HG02884 (cell line): ENCODE results near the gene AK2.
A peak's percentile ranks its signal among the peaks of the same experiment; 100 is the strongest.
"Not testable (repeated sequence)": the region's sequence is repeated elsewhere in the genome, so short reads cannot be mapped to it uniquely, and the experiment has no call there.

Source experiments
- ATAC-seq: cut with Tn5 transposase; IDR thresholded peaks from one replicate; pipeline ENCODE4 v1.9.1; 2021; ENCODE audit warnings: mild to moderate bottlenecking, moderate library complexity; ENCODE audit not compliant: unreplicated experiment

AK2 gene

GRCh38 chr1:33002006-33002405 lies 34.7 kb downstream of the AK2 start:
- ATAC-seq: no peak

DNA sequence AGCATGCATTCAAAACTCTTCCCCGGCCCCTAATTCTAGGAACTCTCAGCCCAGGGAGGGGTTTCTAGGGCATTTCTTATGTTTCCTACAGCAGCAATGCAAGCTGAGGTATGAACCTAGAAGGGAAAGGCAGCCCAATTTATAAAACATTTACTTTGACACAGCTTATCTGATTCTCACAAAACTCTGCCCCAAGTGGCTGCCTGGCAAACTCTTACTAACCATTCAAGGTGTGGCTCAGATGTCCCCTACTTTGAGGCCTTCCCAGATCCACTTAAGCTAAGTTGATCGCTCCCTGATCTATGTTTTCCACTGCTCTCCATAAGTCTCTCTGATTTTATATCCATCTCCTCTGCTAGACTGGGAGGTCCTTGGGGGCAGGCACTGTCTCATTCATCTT lies 35.4 kb downstream of the AK2 start:
- no peak for ATAC-seq

GRCh38 chr1:33000427-33001026 lies 36.2 kb downstream of the AK2 start:
- no peak for ATAC-seq

- no peak for ATAC-seq
Measured at GRCh38 chr1:32998997-32999396, 37.7 kb downstream of the AK2 start.

DNA sequence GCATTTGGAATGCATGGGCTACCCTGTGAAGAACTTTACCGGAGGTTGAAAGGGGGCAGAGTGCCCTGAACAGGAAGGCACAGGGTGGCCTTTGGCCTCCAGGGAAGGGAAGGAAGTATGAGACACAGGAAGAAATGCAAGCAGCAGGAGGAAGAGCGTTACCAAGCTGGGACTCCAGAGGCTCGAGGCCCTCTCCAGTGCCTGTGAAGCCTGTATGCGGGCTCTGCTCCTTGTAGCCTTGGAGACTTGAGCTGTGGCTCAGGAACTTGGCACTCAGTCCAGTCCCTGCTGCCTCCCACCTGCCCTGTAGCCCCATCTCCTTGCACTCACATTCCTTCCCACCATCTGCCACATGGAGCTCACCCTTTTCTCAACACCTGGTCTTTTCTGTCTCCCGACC lies 38.6 kb downstream of the AK2 start:
- ATAC-seq: no peak

DNA sequence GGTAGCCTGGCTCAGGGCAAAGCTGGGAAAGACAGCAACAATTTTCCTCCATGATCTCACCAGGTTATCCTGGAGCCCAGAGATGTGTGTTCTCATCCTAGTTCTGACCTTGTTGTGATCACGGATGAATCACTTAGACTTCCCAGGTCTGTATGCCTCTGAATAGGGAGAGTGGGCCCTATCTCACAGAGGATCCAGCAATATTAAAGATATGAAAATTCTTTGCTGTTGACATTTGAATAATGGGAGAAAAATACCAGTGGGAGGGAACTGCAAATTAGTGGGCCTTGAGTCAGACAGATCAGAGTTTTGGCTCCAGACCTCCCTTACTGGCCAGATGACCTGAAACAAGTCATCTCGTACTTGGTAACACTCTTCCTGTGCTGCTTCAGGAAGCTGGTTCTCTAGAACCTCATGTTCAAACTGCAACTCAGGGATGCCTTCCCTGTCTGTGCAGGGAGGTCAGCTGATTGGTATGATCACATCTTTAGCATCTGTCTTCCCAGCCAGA lies 39.2 kb downstream of the AK2 start:
- ATAC-seq: no peak

DNA sequence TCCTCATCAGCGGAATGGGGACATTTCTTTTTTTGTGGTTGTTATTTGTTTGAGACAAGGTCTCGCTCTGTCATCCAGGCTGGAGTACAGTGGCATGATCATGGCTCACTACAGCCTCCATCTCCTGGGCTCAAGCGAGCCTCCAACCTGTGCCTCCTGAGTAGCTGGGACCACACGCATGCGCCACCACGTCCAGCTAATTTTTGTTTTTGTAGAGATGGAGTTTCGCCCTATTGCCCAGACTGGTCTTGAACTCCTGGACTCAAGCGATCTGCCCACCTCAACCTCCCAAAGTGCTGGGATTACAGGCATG lies 43.4 kb downstream of the AK2 start:
- ATAC-seq: not testable (repeated sequence)

- ATAC-seq: peak; percentile 83
Measured at GRCh38 chr1:32992489-32993323, 44.0 kb downstream of the AK2 start.

DNA sequence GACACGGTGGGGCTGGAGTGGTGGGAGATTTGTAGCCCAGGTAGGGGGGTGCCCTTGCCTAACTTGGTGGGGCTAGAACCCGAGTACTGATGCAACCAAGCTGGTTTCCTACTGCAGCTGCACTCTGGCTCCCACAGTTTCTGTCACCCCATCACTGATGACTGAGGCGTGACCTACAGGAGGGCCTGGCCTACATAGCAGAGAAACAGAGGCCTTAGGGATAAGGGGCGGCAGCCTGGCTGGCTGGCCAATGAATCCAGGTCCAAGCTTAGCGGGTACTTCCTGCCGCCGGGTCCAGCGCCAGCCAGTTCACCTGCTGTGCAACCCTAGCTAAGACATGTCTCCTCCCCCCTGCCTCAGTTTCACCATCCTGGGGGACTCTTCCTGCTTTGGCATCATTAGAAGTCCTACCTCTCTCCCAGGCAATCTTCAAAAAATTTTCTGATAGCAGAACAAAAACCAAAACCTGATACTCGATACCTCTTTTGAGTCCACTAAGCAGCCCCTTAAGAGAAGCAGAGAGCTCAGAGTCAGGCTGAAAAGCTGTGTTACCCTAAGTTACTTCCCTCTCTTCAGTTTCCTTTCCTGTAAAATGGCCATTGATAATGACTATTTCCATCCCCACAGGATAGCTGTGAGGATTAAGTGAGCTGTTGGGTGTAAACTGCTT lies 44.7 kb downstream of the AK2 start:
- peak; percentile 24 for ATAC-seq

DNA sequence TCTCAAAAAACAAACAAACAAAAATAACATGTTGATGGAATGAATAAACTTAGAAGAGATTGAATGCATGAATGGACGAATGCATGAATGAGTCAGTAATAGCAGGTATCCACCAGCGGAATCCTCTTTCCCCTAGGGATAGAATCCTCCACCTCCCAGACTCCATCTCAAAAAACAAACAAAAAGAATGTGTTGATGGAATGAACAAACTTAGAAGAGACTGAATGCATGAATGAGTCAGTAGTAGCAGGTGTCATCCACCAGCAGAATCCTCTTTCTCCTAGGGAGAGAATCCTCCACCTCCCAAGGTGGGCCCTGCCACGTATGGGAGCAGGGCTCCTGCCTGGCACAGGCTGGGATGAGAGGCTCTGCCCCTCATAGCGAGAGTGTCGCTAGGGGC lies 45.3 kb downstream of the AK2 start:
- no peak for ATAC-seq

DNA sequence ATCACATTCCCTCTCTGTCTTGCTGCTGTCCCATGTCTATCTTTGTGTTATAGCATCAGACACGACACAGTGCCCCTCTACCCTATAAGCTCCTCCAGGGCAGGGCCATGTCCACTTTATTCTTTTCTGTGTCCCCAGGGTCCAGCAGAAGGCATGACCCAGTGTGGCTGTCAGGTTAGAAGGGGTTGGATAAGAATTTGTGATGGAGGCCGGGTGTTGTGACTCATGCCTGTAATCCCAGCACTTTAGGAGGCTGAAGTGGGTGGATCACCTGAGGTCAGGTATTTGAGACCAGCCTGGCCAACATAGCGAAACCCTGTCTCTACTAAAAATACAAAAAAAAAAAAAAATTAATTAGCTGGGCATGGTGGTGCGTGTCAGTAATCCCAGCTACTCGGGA lies 45.8 kb downstream of the AK2 start:
- no peak for ATAC-seq

GRCh38 chr1:32989160-32990050 lies 47.3 kb downstream of the AK2 start:
- no peak for ATAC-seq

- no peak for ATAC-seq
Measured at GRCh38 chr1:32988665-32989064, 48.0 kb downstream of the AK2 start.

DNA sequence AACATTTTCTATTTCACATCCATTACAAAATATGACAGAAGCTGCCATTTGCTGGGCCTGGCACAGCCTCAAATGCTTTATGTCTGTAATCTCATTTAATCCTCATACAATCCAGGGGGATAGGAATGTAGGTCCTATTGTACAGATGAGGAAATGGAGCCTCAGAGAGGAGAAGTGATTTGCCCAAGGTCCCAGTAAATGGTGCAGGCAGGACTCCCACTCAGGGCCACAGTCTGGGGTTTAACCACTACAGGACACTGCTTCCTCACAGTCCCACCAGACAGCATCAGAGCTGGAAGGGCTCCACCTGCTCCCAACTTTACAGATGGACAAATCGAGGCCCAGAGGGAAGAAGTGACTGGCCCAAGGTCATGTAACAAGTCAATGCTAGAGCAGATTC lies 51.5 kb downstream of the AK2 start:
- ATAC-seq: no peak

- ATAC-seq: no peak
Measured at GRCh38 chr1:32984455-32985171, 52.1 kb downstream of the AK2 start.

DNA sequence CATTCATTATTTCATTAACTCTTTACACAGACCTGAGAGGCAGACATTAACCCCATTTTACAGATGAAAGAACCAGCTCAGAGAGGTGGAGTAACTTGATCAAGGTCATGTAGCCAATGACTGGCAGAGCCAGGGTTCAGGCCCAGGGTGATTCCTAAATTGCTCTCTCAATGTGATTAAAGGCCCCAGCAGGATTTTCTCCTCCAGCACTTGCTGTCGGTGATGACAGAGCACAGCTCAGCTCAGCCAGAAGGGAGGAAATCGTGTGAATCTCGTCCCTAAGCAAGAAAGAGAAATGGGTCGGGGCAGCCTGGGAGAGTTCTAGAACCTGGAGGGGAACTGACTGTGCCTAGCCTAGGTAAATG lies 52.6 kb downstream of the AK2 start:
- ATAC-seq: no peak

DNA sequence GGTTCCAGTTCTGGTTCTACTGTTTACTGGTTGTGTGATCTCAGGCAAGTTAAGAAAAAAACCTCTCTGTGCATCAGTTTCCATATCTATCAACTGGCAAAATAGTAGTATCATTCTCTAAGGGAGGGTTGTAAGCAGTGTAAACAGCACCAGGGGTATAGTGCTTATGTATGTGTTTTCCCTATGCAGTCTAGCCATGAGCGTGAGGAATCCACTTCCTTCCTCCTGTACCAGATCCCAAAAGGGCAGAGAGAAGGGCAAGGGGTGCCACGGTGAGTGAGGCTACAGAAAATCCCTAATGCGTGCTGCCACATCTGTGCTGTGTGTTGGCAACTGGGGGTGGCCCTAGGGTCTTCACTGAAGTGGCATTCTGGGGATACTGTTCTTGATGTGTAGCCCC lies 53.7 kb downstream of the AK2 start:
- ATAC-seq: no peak

DNA sequence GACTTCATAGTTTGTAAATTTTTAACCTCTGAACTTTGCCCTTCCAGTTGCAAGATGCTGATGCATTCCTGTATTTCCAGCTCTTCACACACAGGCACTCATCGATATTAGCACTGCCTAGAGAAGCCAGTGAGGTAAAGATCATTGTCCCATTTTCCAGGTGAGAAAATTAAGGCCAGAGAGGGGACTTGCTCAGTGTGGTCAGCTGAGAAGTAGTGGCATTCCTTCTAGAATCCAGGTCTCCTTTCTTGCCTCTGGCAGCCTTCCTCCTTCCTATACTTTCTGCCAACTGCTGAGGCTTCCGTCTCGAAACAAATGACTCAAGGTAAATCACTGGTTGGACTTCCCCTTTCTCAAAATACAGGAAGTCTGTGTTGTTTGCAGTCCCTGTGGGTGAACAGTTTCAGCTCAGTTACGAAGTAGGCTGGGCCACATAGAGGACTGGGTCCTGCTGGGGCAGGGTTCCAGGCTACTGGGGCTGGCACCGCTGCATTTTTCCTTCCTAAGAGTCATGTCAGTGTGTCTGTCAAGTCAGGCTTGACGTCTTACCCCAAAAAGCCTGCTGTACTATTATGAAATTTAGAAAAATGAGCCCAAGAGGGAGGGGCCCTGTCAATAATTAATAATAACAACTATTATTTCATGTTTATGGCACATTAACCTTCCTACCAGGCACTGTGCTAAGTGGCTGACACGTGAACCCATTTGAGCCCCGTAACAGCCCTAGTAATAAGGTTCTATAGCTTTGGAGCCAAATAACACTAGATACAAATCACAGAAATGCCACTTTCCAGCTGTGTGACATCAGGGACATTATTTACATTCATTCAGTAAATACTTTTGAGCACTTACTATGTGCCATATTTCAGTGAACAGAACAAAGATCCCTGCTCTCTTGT lies 55.4 kb downstream of the AK2 start:
- peak; percentile 84 for ATAC-seq

- no peak for ATAC-seq
Measured at GRCh38 chr1:32980080-32980479, 56.6 kb downstream of the AK2 start.
